Ascending aorta (tissue), 2 donors: ENCODE data around the gene CCL7. TPM values are rescaled to one million over a fixed set of nuclear protein-coding genes. Genes with fewer than 3 reads are reported as not detected.

Source experiments
- DNase-seq, 2 donors: peaks; one replicate each; pipeline ENCODE4 v3.0.0-alpha.2; 2019; ENCODE audit warnings: low spot score in 2 of 2
- H3K27ac ChIP-seq, 2 donors: fragments of 200-600 bp; sonication (generic); one replicate each; pipeline ENCODE4 v1.5.1; 2016 to 2017; ENCODE audit warnings: mild to moderate bottlenecking in 1 of 2
- H3K27me3 ChIP-seq: fragments of 200-600 bp; sonication (generic); one replicate; pipeline ENCODE4 v1.5.1; 2017
- H3K36me3 ChIP-seq, 2 donors: fragments of 200-600 bp; sonication (generic); one replicate each; pipeline ENCODE4 v1.5.1; 2016
- H3K4me1 ChIP-seq, 2 donors: fragments of 200-600 bp; sonication (generic); one replicate each; pipeline ENCODE4 v1.5.1; 2016 to 2017; ENCODE audit warnings: mild to moderate bottlenecking in 1 of 2
- H3K4me3 ChIP-seq, 2 donors: fragments of 200-600 bp; sonication (generic); one replicate each; pipeline ENCODE4 v1.5.1; 2016 to 2017; ENCODE audit warnings: mild to moderate bottlenecking in 1 of 2
- H3K9me3 ChIP-seq, 2 donors: fragments of 200-600 bp; sonication (generic); one replicate each; pipeline ENCODE4 v1.5.1; 2016
- CTCF ChIP-seq, 3 experiments: fragments of 200-600 bp in 2 of 3; fragments of 450-650 bp in 1 of 3; sonication (generic) in 2 of 3; IDR thresholded peaks; one replicate each; pipeline ENCODE4 v1.5.1; 2016 to 2019; ENCODE audit warnings: antibody characterized with exemption in 3 of 3, mild to moderate bottlenecking in 1 of 3, moderate library complexity in 1 of 3
- intact Hi-C: fragments of 100-400 bp; cut with DNase I; formaldehyde crosslinking; loops from one replicate; pipeline ENCODE4 v1.15.1; 2023
- total RNA-seq: library from RNA; depleted of rRNA; stranded (reverse); fragments of >200 nt; gene quantifications from one replicate; pipeline ENCODE4 v1.1.0, GENCODE V29; 2016

CCL7 gene
- total RNA-seq, 1 donor from 2014 or later, result not detected

- Histone ChIP-seq H3K4me3 (no peak overlapping the region), H3K36me3 (no peaks in the 10 kb centered on the region), H3K27ac (no peak overlapping the region), H3K9me3 (no peaks in the 10 kb centered on the region), H3K4me1 (no peaks in the 10 kb centered on the region), H3K27me3 (no peaks in the 10 kb centered on the region)
- no peak for TF ChIP-seq CTCF (IDR thresholded peaks at IDR 0.05)
- DNase-seq, result no peak
- intact Hi-C loops, result no loop called here
These were observed 8.3 kb upstream of the CCL7 start for GRCh38 chr17:34261568-34262337.

GRCh38 chr17:34265711-34266110, 4.3 kb upstream of the CCL7 start:
- H3K36me3 ChIP-seq, result no peaks in the 10 kb centered on the region
- no peaks in the 10 kb centered on the region for H3K9me3 ChIP-seq
- H3K27ac ChIP-seq, result no peak overlapping the region
- H3K27me3 ChIP-seq, result no peaks in the 10 kb centered on the region
- H3K4me1 ChIP-seq, result no peaks in the 10 kb centered on the region
- no peak overlapping the region for H3K4me3 ChIP-seq
- no peak for TF ChIP-seq CTCF (IDR thresholded peaks at IDR 0.05)
- no peak for DNase-seq
- intact Hi-C loops, result no loop called here

- TF ChIP-seq CTCF (IDR thresholded peaks at IDR 0.05), result no peak
- H3K36me3 ChIP-seq, result no peaks in the 10 kb centered on the region
- H3K4me3 ChIP-seq, result no peak overlapping the region
- no peak for DNase-seq
- no peaks in the 10 kb centered on the region for H3K27me3 ChIP-seq
- intact Hi-C loops, result no loop called here
- no peaks in the 10 kb centered on the region for H3K4me1 ChIP-seq
- H3K27ac ChIP-seq, result no peak overlapping the region
- no peaks in the 10 kb centered on the region for H3K9me3 ChIP-seq
These were observed 5.9 kb downstream of the CCL7 start for GRCh38 chr17:34275881-34276280.

GRCh38 chr17:34276826-34277225, 6.8 kb downstream of the CCL7 start:
- no peaks in the 10 kb centered on the region for H3K4me1 ChIP-seq
- no peak overlapping the region for H3K4me3 ChIP-seq
- TF ChIP-seq CTCF (IDR thresholded peaks at IDR 0.05), result no peak
- no peaks in the 10 kb centered on the region for H3K27me3 ChIP-seq
- intact Hi-C loops, result no loop called here
- no peaks in the 10 kb centered on the region for H3K9me3 ChIP-seq
- no peak for DNase-seq
- H3K27ac ChIP-seq, result no peak overlapping the region
- no peaks in the 10 kb centered on the region for H3K36me3 ChIP-seq

- no peaks in the 10 kb centered on the region for H3K27me3 ChIP-seq
- no peak overlapping the region for H3K4me3 ChIP-seq
- H3K36me3 ChIP-seq, result no peaks in the 10 kb centered on the region
- TF ChIP-seq CTCF (IDR thresholded peaks at IDR 0.05), result no peak
- H3K9me3 ChIP-seq, result no peaks in the 10 kb centered on the region
- H3K4me1 ChIP-seq, result no peaks in the 10 kb centered on the region
- no peak overlapping the region for H3K27ac ChIP-seq
- no peak for DNase-seq
- intact Hi-C loops, result no loop called here
These were observed 13.6 kb downstream of the CCL7 start for GRCh38 chr17:34283571-34283970.
